GM18907 (cell line): ENCODE results near the gene BCLAF1.
"Not testable (repeated sequence)": the region's sequence is repeated elsewhere in the genome, so short reads cannot be mapped to it uniquely, and the experiment has no call there.

Source experiments
- ATAC-seq: cut with Tn5 transposase; IDR thresholded peaks from one replicate; pipeline ENCODE4 v1.9.1; 2021; ENCODE audit warnings: mild to moderate bottlenecking, moderate library complexity; ENCODE audit not compliant: unreplicated experiment

BCLAF1 gene

GRCh38 chr6:136309171-136309570, 19.5 kb upstream of the BCLAF1 start:
- ATAC-seq = no peak

GRCh38 chr6:136308469-136308868, 18.8 kb upstream of the BCLAF1 start:
- not testable (repeated sequence) for ATAC-seq

- no peak for ATAC-seq
Observed at GRCh38 chr6:136307351-136307750, 17.7 kb upstream of the BCLAF1 start.

- ATAC-seq = no peak
Observed at GRCh38 chr6:136306466-136306865, 16.8 kb upstream of the BCLAF1 start.

DNA sequence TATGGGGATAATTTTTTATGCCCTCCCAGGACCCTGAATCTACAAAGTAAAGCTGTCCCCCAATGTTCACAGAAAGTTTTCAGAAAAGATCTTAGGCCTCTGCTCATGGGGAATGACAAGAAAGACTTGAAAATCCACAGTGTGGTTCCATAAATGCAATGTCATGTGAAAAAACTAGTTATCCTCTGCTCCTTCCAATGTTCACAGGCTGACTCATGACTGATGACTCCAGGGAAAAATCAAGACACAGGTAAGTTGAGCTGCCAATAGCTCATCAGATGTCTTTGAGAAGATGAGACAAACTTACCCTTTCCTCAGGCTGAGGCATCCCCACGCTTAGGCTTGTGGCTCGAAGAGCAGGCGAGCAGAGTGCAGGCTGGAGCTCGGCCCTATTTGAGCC, 14.8 kb upstream of the BCLAF1 start:
- ATAC-seq = no peak

- ATAC-seq = no peak
Observed at GRCh38 chr6:136303516-136303915, 13.9 kb upstream of the BCLAF1 start.

GRCh38 chr6:136294621-136295020, 5.0 kb upstream of the BCLAF1 start:
- no peak for ATAC-seq

DNA sequence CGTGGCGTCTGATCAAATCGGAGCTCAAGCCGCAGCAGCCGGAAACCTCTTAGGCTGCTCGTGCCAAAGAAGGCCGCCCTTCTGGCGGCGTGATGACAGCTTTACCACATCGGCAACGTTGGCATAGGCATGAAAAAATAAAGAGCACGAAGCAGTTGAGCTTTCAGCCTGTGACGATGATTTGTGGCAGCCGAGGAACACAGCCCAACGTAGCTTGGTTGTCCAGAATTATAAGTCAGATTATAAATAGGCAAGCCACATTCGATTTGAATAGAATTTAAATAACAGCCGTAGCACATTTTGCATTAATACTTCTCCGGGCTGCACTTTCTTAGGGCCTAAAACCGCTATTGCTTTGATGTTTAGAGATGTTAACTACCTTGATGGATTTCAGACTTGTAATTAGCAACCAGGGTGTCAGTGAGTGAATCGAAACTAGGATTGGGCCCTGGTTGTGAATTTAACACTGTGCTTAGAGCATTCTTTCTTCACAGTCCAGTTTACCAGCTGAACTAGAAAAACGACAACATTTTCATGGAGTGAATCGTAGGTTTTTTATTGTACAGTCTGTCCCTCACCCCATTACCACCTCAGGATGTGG, 864 bp upstream of the BCLAF1 start:
- peak; percentile 37 for ATAC-seq

- peak; percentile 54 for ATAC-seq
Observed at GRCh38 chr6:136289327-136289578, 393 bp downstream of the BCLAF1 start.

- peak; percentile 33 for ATAC-seq
Observed at GRCh38 chr6:136288566-136289326, 900 bp downstream of the BCLAF1 start.

GRCh38 chr6:136284909-136285308, 4.7 kb downstream of the BCLAF1 start:
- no peak for ATAC-seq

GRCh38 chr6:136282906-136283305, 6.7 kb downstream of the BCLAF1 start:
- no peak for ATAC-seq

DNA sequence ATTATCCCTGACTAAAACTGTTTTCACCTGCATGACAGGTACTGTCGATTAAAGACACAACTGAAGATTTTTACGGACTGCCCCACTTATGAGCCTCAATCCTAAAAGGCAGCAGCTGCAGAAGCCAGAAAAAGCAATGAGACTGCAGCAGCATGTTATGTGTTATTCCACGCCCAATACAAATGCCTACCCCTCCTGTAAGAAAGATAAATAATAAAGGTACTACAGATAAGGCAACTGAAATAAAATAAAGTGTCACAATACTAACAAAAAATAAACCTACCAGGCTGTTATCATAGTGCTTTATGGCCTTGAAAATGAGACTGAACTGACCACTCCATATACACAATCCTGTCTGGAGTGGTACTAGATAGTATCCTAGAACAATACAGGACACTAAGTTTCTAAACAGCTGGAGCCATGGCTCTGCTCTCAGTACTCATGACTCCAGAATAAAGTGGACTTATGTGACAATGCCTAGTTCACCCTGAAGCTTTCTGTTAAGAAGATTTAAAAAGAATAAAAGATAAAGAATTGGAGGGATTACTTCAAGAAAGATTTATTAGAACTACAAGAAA, 9.5 kb downstream of the BCLAF1 start:
- no peak for ATAC-seq

DNA sequence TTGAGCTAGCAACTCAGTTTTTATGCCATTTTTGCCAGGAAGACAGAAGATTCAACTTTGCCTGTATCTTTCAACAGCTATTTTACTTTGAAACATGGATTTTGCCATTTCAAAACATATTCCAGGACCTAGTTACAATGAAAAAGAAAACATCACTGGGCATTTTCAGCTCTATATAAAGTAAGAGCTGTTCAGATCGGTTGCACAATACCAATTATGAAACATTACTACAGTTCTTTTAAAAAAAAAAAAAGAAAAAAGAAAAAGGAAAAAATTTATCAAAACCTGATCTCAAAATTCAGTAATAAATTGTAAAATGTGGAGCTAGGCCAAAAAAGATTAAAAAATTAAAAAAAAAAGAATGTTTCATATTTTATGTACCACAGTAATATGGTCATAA, 15.6 kb downstream of the BCLAF1 start:
- ATAC-seq = no peak

DNA sequence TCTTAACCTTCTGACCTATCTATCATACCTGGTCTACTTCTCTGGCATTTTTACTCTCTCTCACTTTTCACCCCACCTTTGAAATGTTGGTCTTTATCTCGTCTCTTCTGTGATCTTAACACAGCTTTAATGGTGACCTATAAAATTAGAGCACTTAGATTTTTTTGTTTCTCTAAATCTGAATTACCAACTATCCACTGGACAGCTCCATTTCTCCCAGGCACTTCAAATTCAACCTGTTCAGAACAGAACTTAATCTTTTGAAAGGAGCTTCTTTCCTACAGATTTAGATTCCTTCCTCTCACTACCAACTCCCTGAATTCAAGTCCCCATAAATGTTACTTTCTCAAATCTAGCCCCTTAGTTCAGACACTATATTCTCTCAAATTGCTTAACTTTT, 24.5 kb downstream of the BCLAF1 start:
- ATAC-seq = no peak

DNA sequence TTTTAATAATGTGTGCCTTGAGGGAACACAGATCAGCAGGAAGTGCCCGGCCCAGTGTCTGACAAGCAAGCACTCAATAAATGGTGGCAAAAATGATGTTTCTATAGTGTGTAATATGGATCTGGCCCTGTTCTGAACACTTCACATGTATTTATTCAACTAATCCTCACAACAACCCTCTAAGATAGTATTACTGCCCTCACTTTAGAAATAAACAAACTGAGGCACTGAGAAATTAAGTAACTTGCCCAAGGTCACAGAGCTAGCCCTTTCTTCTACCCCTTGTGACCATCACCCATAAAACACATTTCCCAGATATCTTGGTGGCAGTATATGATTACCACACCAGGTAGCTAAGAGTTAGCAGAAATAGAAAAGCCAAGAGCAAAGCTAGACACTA, 26.7 kb downstream of the BCLAF1 start:
- no peak for ATAC-seq

- ATAC-seq = no peak
Observed at GRCh38 chr6:136254851-136255466, 34.7 kb downstream of the BCLAF1 start.

DNA sequence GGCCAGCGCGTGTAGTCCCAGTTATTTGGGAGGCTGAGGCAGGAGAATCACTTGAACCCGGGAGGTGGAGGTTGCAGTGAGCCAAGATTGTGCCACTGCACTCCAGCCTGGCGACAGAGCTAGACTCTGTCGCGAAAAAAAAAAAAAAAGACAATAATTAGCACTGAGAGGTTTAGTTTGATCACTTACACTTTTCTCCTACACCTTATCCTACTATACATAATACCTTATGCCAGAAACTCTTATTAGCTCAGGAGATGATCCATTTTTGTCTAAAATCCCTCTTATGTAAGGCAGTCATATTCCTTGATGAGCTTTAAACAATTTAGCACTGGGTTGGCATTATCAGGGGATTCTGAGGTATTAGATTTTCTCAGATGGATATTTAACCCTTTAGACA, 35.9 kb downstream of the BCLAF1 start:
- ATAC-seq = no peak

DNA sequence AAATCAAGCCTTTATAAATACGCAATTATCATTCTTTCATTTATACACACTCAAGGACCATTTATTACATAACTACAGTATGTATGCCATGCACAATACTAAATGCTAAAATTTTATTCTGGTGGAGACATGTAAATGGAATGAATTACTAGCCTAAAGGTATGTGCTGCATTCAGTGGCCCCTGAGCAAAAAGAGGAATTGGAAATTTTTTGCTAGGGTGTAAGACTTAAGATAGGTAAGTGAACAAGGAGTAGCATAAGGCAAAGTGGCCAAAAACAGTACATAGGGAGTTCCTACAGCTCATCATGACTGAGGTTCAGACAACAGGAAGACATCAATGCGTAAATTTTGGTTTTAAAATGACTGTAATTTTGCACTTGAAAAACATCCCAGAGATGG, 37.2 kb downstream of the BCLAF1 start:
- no peak for ATAC-seq

GRCh38 chr6:136251394-136251793, 38.3 kb downstream of the BCLAF1 start:
- ATAC-seq = no peak

GRCh38 chr6:136250686-136251008, 39.0 kb downstream of the BCLAF1 start:
- peak; percentile 10 for ATAC-seq
